Epithelial cell of proximal tubule (primary cell): ENCODE data around the gene ANO4. TPM values are rescaled to one million over a fixed set of nuclear protein-coding genes. Genes with fewer than 3 reads are reported as not detected.
"Not testable (repeated sequence)": the region's sequence is repeated elsewhere in the genome, so short reads cannot be mapped to it uniquely, and the experiment has no call there.

Source experiments
- DNase-seq: peaks from one replicate; pipeline ENCODE4 v3.0.0-alpha.2; 2011; ENCODE audit warnings: low read depth
- H3K4me3 ChIP-seq: 2 replicates; pipeline ENCODE4 v1.5.1; 2011; ENCODE audit warnings: low read depth, mild to moderate bottlenecking, low read length
- CTCF ChIP-seq: conservative IDR thresholded peaks from 2 replicates; pipeline ENCODE4 v1.5.1; 2012; ENCODE audit warnings: low read depth, mild to moderate bottlenecking, low read length
- total RNA-seq: library from RNA; depleted of rRNA; stranded (reverse); fragments of >200 nt; gene quantifications from 2 replicates; pipeline ENCODE4 v1.2.3, GENCODE V29; 2015

The ANO4 gene
- total RNA-seq, 1 donor from 2014 or later: 0.86 TPM

GRCh38 chr12:101116911-101117310 lies 322.3 kb downstream of the ANO4 start:
- H3K4me3 ChIP-seq: no peak overlapping the region
- TF ChIP-seq CTCF: no peak
- no peak for DNase-seq

- no peak for TF ChIP-seq CTCF
- no peak for DNase-seq
- H3K4me3 ChIP-seq: no peak overlapping the region
Measured at GRCh38 chr12:101117842-101118241, 323.3 kb downstream of the ANO4 start.

GRCh38 chr12:101127521-101128219 lies 333.1 kb downstream of the ANO4 start:
- no peak overlapping the region for H3K4me3 ChIP-seq
- TF ChIP-seq CTCF: no peak
- peak; percentile 1 for DNase-seq

GRCh38 chr12:101145777-101146431 lies 351.3 kb downstream of the ANO4 start:
- not testable (repeated sequence) for DNase-seq, H3K4me3 ChIP-seq

- no peak overlapping the region for H3K4me3 ChIP-seq
- DNase-seq: no peak
- TF ChIP-seq CTCF: no peak
Measured at GRCh38 chr12:101165319-101165718, 370.7 kb downstream of the ANO4 start.

- DNase-seq: no peak
- no peak overlapping the region for H3K4me3 ChIP-seq
- no peak for TF ChIP-seq CTCF
Measured at GRCh38 chr12:101166866-101167265, 372.3 kb downstream of the ANO4 start.

GRCh38 chr12:101168001-101168400 lies 373.4 kb downstream of the ANO4 start:
- no peak for DNase-seq
- H3K4me3 ChIP-seq: no peak overlapping the region
- TF ChIP-seq CTCF: no peak
